Prostate gland (tissue), 2 donors: ENCODE data around the gene HOXA10. TPM values are rescaled to one million over a fixed set of nuclear protein-coding genes. Genes with fewer than 3 reads are reported as not detected.

Experiments
- DNase-seq: peaks from one replicate; pipeline ENCODE4 v3.0.0-alpha.2; 2019; ENCODE audit warnings: low spot score
- H3K27ac ChIP-seq, 2 donors: fragments of 200-600 bp; sonication (generic); 2 replicates each; pipeline ENCODE4 v1.5.1; 2017 to 2019
- H3K27me3 ChIP-seq: fragments of 200-600 bp; sonication (generic); replicated peaks from 2 replicates; pipeline ENCODE4 v1.5.1; 2019; ENCODE audit not compliant: insufficient read depth
- H3K36me3 ChIP-seq, 2 donors: fragments of 200-600 bp; sonication (generic); 1 replicate in 1 of 2; 2 replicates in 1 of 2; pipeline versions ENCODE4 v1.5.1 to v1.8.1; 2017 to 2019
- H3K4me1 ChIP-seq: fragments of 200-600 bp; sonication (generic); replicated peaks from 2 replicates; pipeline ENCODE4 v1.5.1; 2019
- H3K4me3 ChIP-seq, 2 donors: fragments of 200-600 bp; sonication (generic); 2 replicates each; pipeline ENCODE4 v1.5.1; 2017 to 2019
- H3K9me3 ChIP-seq: fragments of 200-600 bp; sonication (generic); 2 replicates; pipeline ENCODE4 v1.5.1; 2017
- CTCF ChIP-seq, 4 experiments: fragments of 200-600 bp in 2 of 4; fragments of 450-650 bp in 2 of 4; sonication (generic) in 2 of 4; IDR thresholded peaks; 1 replicate in 3 of 4; 2 replicates in 1 of 4; pipeline ENCODE4 v1.5.1; 2016 to 2019; ENCODE audit warnings: antibody characterized with exemption in 4 of 4, mild to moderate bottlenecking in 2 of 4, moderate library complexity in 2 of 4
- POLR2A ChIP-seq: fragments of 450-650 bp; IDR thresholded peaks from one replicate; pipeline ENCODE4 v1.6.1; 2016; ENCODE audit warnings: antibody characterized with exemption, mild to moderate bottlenecking
- POLR2AphosphoS5 ChIP-seq: sonication (generic); formaldehyde crosslinking; IDR thresholded peaks from one replicate; pipeline ENCODE4 v1.6.1; 2017; ENCODE audit warnings: antibody characterized with exemption
- WGBS: methylation state at CpG from one replicate; pipeline ENCODE4 v1.1.5; 2018; 5-methylcytosine and 5-hydroxymethylcytosine counted together
- intact Hi-C: fragments of 100-400 bp; cut with DNase I; formaldehyde crosslinking; loops from one replicate; pipeline ENCODE4 v1.14.2; 2022
- total RNA-seq, 2 donors: library from RNA; depleted of rRNA; stranded (reverse); fragments of >200 nt; gene quantifications; one replicate each; pipeline ENCODE4 v1.1.0, GENCODE V29; 2016

The HOXA10 gene
- total RNA-seq, 2 donors from 2014 or later = 25.8 to 65.6 TPM

GRCh38 chr7:27186668-27187474, 12.8 kb upstream of the HOXA10 start:
- Histone ChIP-seq H3K27ac (peak overlapping the region; percentile 96 to 97), H3K36me3 (no peaks in the 10 kb centered on the region), H3K4me1 (peaks cover 16% of the 10 kb centered on the region), H3K9me3 (no peaks in the 10 kb centered on the region), H3K4me3 (peak overlapping the region; percentile 62 to 90), H3K27me3 (no peaks in the 10 kb centered on the region)
- no peak for DNase-seq
- TF ChIP-seq POLR2A (no peak), POLR2AphosphoS5 (no peak), CTCF (IDR thresholded peaks at IDR 0.05) (no peak)
- 9% methylated on average over 4 of the region's 4 CpGs for whole genome bisulfite sequencing
- intact Hi-C loops = no loop called here

DNA sequence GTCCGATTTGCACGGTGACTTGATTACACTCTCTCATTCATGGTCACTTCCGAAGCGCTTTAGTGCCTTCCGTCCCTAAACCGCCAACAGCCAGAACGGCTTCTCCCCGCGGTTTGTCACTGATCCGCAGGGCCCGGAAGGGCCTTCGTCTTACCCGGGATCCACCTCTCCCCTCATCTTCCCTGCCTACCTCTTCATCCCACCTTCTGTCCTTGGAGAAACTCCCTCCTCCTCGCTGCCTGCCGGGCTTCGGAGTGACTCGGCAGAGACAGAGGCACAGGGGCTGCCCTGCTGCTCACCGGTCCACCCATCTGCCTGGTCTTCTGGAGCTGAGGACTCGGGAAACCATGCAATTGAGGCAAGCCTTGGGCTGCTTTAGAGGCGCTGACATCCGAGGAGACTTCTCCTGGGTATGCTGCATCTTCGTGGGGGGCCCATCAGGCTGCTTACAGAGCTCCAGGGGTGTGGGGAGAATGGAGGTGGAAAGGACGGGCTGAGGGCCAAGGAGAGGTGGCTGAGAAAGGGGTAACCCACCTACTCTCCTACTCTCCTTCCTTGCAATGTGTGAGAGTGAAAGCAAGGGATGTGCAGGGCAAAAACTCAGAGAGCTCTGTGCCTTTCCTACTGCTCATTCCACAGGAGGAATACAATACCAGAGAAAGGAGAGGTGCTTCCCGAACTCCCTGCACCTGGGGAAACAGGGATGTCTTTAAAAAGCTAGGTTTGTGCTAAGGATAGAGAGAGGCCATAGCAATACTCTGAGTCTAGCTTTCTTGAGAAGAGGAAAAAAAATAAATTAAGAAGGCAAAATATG, 11.9 kb upstream of the HOXA10 start:
- H3K9me3 ChIP-seq = no peaks in the 10 kb centered on the region
- DNase-seq = no peak
- H3K27ac ChIP-seq = peak overlapping the region; percentile 96 to 97
- 3% methylated on average over 24 of the region's 24 CpGs for WGBS
- no peaks in the 10 kb centered on the region for H3K36me3 ChIP-seq
- peak overlapping the region; percentile 62 to 90 for H3K4me3 ChIP-seq
- no peaks in the 10 kb centered on the region for H3K27me3 ChIP-seq
- no peak for TF ChIP-seq POLR2A
- no peak for TF ChIP-seq CTCF (IDR thresholded peaks at IDR 0.05)
- no peak for TF ChIP-seq POLR2AphosphoS5
- intact Hi-C loops = no loop called here
- peaks cover 16% of the 10 kb centered on the region for H3K4me1 ChIP-seq

- peak within 1 kb of the TSS; percentile 96 to 97 for H3K27ac ChIP-seq
Observed at GRCh38 chr7:27185013-27185853, 11.1 kb upstream of the HOXA10 start, which contains the start of gene HOXA11. Gene HOXA11 (minus strand): TSS chr7:27185232. CDS start chr7:27185144, 88 bp downstream.

More at GRCh38 chr7:27185013-27185853, 11.1 kb upstream of the HOXA10 start, which contains the start of gene HOXA11:
- peak; percentile 97 for TF ChIP-seq POLR2AphosphoS5
- peak; percentile 81 for TF ChIP-seq POLR2A
- TF ChIP-seq CTCF (IDR thresholded peaks at IDR 0.05) = no peak
- Histone ChIP-seq H3K36me3 (no peaks in the 10 kb centered on the region), H3K27me3 (no peaks in the 10 kb centered on the region), H3K9me3 (no peaks in the 10 kb centered on the region), H3K4me3 (peak within 1 kb of the TSS; percentile 62 to 90), H3K4me1 (peaks cover 10% of the 10 kb centered on the region)
- DNase-seq = peak; percentile 96
- 1% methylated on average over 43 of the region's 43 CpGs for WGBS
- intact Hi-C loops = no loop called here
